ENCODE measurements around the gene SLC35F6.
"Not testable (repeated sequence)": the region's sequence is repeated elsewhere in the genome, so short reads cannot be mapped to it uniquely, and the experiment has no call there.

Gene SLC35F6

GRCh38 chr2:26786207-26787028, 22.3 kb downstream of the SLC35F6 start:
- no peak for DNase-seq

- no peak for DNase-seq
Measured at GRCh38 chr2:26792720-26793119, 28.6 kb downstream of the SLC35F6 start.

GRCh38 chr2:26793518-26793917, 29.4 kb downstream of the SLC35F6 start:
- DNase-seq = no peak

- not testable (repeated sequence) for DNase-seq
Measured at GRCh38 chr2:26795135-26795534, 31.1 kb downstream of the SLC35F6 start.

- DNase-seq = no peak
Measured at GRCh38 chr2:26801328-26801727, 37.2 kb downstream of the SLC35F6 start.

GRCh38 chr2:26801796-26802195, 37.7 kb downstream of the SLC35F6 start:
- no peak for DNase-seq

- DNase-seq = no peak
Measured at GRCh38 chr2:26805241-26805676, 41.2 kb downstream of the SLC35F6 start.

GRCh38 chr2:26807788-26808460, 43.8 kb downstream of the SLC35F6 start:
- DNase-seq = no peak

GRCh38 chr2:26809211-26809610, 45.1 kb downstream of the SLC35F6 start:
- DNase-seq = no peak

- DNase-seq = no peak
Measured at GRCh38 chr2:26809876-26810577, 45.9 kb downstream of the SLC35F6 start.

- no peak for DNase-seq
Measured at GRCh38 chr2:26811261-26811660, 47.2 kb downstream of the SLC35F6 start.

GRCh38 chr2:26811791-26812694, 48.0 kb downstream of the SLC35F6 start:
- no peak for DNase-seq

GRCh38 chr2:26812731-26813130, 48.6 kb downstream of the SLC35F6 start:
- DNase-seq = no peak

GRCh38 chr2:26814072-26814765, 50.1 kb downstream of the SLC35F6 start:
- DNase-seq = not testable (repeated sequence)

GRCh38 chr2:26816893-26817292, 52.8 kb downstream of the SLC35F6 start:
- no peak for DNase-seq

GRCh38 chr2:26818255-26818654, 54.2 kb downstream of the SLC35F6 start:
- DNase-seq = no peak

- no peak for DNase-seq
Measured at GRCh38 chr2:26818972-26819371, 54.9 kb downstream of the SLC35F6 start.

GRCh38 chr2:26820932-26821331, 56.8 kb downstream of the SLC35F6 start:
- no peak for DNase-seq

- DNase-seq = no peak
Measured at GRCh38 chr2:26822877-26823276, 58.8 kb downstream of the SLC35F6 start.

All from 8988T (cell line).